ENCODE results near the gene ISYNA1. TPM values are rescaled to one million over a fixed set of nuclear protein-coding genes. Genes with fewer than 3 reads are reported as not detected.
A peak's percentile ranks its signal among the peaks of the same experiment; 100 is the strongest.

ISYNA1 gene
- total and polyA plus RNA-seq, 2 of the 4 experiments (the other 2 are of a cell fraction): 3.4 to 24.7 TPM

DNA sequence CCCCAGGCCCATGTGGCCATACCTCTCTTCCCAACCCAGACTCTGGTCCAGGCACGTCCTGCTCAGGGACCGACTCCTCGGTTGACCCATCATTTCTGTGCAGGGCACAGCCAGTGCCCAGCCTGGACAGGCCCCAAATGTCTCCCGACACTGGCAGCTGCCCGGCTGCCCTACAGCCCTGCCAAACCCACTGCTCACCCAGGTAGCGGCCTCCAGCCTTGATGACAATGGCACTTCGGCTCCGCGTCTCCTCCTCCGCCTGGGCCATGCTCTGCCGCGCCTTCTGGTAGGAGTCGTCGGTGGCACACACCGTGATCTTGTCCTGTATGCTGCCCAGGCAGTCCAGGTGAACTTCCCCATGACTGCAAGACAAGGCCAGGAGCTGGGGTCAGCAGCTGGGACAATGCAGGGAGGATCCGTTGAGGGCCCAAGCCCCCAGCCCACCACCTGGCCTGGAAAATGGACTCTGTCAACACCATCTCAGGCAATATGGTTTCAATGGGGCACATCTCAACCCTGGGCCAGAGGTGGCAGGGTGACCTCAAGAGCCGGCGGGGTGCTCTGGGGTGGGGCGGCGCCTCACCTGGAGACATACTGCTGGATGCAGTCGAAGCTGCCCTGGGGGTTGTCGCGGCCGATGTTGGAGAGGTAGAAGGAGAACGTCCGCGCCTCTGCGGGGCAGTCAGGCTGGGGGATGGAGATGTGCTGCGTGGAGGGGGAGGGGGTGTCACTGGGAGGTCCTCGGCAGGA is 27.5 kb upstream of the ISYNA1 start:
- H4K20me1 ChIP-seq (ENCODE audit: insufficient read depth, low read length): peaks cover 93% of the 10 kb centered on the region
- H3K4me1 ChIP-seq (ENCODE audit: control insufficient read depth, insufficient read depth, low read length): peaks cover 33% of the 10 kb centered on the region
- no peak overlapping the region; the same call in 1 of the 2 replicates for H3K18ac ChIP-seq (ENCODE audit: low read depth, low read length)
- H3K9me3 ChIP-seq (ENCODE audit: control insufficient read depth, insufficient read depth, low read length): no peaks in the 10 kb centered on the region
- H3K4ac ChIP-seq (ENCODE audit: low read depth, low read length): peak overlapping the region; percentile 64
- peak overlapping the region; percentile 3; the same call in 1 of the 2 replicates for H2AK5ac ChIP-seq (ENCODE audit: low read depth, low read length)
- H3K4me3 ChIP-seq (ENCODE audit: insufficient read depth, low read depth, low read length): no peak overlapping the region
- peak overlapping the region; percentile 49; the same call in 1 of the 2 replicates for H3K14ac ChIP-seq (replicated peaks; ENCODE audit: low read depth, low read length)
- 0 out of 3 replicates have a peak overlapping the region, but pooled peaks have one; percentile 15 for H2BK15ac ChIP-seq (ENCODE audit: low read depth, low read length)
- BruUV-seq (replicated peaks): no TSS peak
- peak overlapping the region; percentile 76; the same call in 1 of the 2 replicates for H3K23ac ChIP-seq (ENCODE audit: low read depth, low read length)
- dilution Hi-C loops (cut with HindIII; ENCODE audit: low sequenced_read_pairs, unreplicated experiment) (no loop called here), intact Hi-C loops (cut with micrococcal nuclease) (loop anchor here (5.0 kb wide), 1 partner anchor 107 kb away; the partner anchor contains the start of gene UBA52), in situ Hi-C loops (cut with MboI; ENCODE audit: low sequenced_read_pairs) (no loop called here)
- H3K9me1 ChIP-seq (ENCODE audit: insufficient read depth, low read length): peaks cover 27% of the 10 kb centered on the region
- peak overlapping the region; percentile 10; the same call in 1 of the 2 replicates for H2BK20ac ChIP-seq (ENCODE audit: low read depth, low read length)
- H2AK9ac ChIP-seq (replicated peaks; ENCODE audit: low read depth, low read length, poor library complexity): peak overlapping the region; percentile 6
- TF ChIP-seq RFX5 (IDR thresholded peaks at IDR 0.05; ENCODE audit: low read depth, low read length) (no peak), CEBPB (IDR thresholded peaks at IDR 0.05; ENCODE audit: low read depth, low read length) (no peak), CHD1 (IDR thresholded peaks at IDR 0.05; ENCODE audit: low read depth, low read length) (no peak), MAFK (IDR thresholded peaks at IDR 0.05; ENCODE audit: low read depth, low read length) (no peak), POLR2A (IDR thresholded peaks at IDR 0.05; ENCODE audit: low read depth, low read length) (no peak), BHLHE40 (IDR thresholded peaks at IDR 0.05; ENCODE audit: low read depth, low read length) (no peak), RAD21 (IDR thresholded peaks at IDR 0.05; ENCODE audit: low read length) (no peak), MXI1 (IDR thresholded peaks at IDR 0.05; ENCODE audit: borderline replicate concordance, low read depth, low read length) (no peak), RCOR1 (IDR thresholded peaks at IDR 0.05; ENCODE audit: insufficient replicate concordance, low read length) (no peak), SMC3 (IDR thresholded peaks at IDR 0.05; ENCODE audit: low read depth, low read length) (no peak)
- TF ChIP-seq, protein P1, sequence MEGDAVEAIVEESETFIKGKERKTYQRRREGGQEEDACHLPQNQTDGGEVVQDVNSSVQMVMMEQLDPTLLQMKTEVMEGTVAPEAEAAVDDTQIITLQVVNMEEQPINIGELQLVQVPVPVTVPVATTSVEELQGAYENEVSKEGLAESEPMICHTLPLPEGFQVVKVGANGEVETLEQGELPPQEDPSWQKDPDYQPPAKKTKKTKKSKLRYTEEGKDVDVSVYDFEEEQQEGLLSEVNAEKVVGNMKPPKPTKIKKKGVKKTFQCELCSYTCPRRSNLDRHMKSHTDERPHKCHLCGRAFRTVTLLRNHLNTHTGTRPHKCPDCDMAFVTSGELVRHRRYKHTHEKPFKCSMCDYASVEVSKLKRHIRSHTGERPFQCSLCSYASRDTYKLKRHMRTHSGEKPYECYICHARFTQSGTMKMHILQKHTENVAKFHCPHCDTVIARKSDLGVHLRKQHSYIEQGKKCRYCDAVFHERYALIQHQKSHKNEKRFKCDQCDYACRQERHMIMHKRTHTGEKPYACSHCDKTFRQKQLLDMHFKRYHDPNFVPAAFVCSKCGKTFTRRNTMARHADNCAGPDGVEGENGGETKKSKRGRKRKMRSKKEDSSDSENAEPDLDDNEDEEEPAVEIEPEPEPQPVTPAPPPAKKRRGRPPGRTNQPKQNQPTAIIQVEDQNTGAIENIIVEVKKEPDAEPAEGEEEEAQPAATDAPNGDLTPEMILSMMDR (conservative IDR thresholded peaks at IDR 0.05; ENCODE audit: low read depth, low read length): no peak
- TF ChIP-seq, protein P2, sequence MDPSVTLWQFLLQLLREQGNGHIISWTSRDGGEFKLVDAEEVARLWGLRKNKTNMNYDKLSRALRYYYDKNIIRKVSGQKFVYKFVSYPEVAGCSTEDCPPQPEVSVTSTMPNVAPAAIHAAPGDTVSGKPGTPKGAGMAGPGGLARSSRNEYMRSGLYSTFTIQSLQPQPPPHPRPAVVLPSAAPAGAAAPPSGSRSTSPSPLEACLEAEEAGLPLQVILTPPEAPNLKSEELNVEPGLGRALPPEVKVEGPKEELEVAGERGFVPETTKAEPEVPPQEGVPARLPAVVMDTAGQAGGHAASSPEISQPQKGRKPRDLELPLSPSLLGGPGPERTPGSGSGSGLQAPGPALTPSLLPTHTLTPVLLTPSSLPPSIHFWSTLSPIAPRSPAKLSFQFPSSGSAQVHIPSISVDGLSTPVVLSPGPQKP (IDR thresholded peaks at IDR 0.05; ENCODE audit: borderline replicate concordance, low read depth, low read length): no peak
- no peak overlapping the region for H4K5ac ChIP-seq (ENCODE audit: low read depth, low read length)
- 98% methylated on average over 7 of the region's 30 CpGs; no CpG with 5 or more reads in 1 of the 2 experiments for WGBS, 2 experiments (ENCODE audit: extremely low coverage in 2 of 2, insufficient read length in 1 of 2)
- no peak for DNase-seq
- H3K36me3 ChIP-seq (ENCODE audit: control insufficient read depth, insufficient read depth, low read length): peaks cover 24% of the 10 kb centered on the region
- POLR2A ChIA-PET (ENCODE audit: unreplicated experiment): interaction anchor here (1.0 kb wide), 1 partner anchor 12 kb away, joined by 3 read pairs; no protein-coding TSS in a partner anchor
- H4K8ac ChIP-seq (ENCODE audit: low read depth in 2 of 2, low read length in 2 of 2): 0 out of 4 replicates have a peak overlapping the region, but pooled peaks of 1 of the 2 experiments have one; percentile 20
- ATAC-seq (ENCODE audit: low read depth): no peak
- no peak overlapping the region for H3K4me2 ChIP-seq (ENCODE audit: low read depth, low read length)
- peak overlapping the region; percentile 65 for H2BK5ac ChIP-seq (ENCODE audit: low read depth, low read length, poor library complexity, severe bottlenecking)
- H3K9ac ChIP-seq (ENCODE audit: low read depth, low read length): peak overlapping the region; percentile 5; the same call in 1 of the 2 replicates
- H3K27me3 ChIP-seq (ENCODE audit: control insufficient read depth, insufficient read depth, low read length): no peaks in the 10 kb centered on the region
- H3K27ac ChIP-seq (ENCODE audit: insufficient read depth, low read length): peak overlapping the region; percentile 72; the same call in 1 of the 2 replicates
- H2BK120ac ChIP-seq (ENCODE audit: low read depth, low read length): peak overlapping the region; percentile 58; the same call in 1 of the 2 replicates
- H3K56ac ChIP-seq (ENCODE audit: extremely low read depth, insufficient read depth, low read length): no peak overlapping the region
- H4K91ac ChIP-seq (ENCODE audit: insufficient read depth, low read depth, low read length): 0 out of 2 replicates have a peak overlapping the region, but pooled peaks have one; percentile 7
- peak overlapping the region; percentile 67 for H2AFZ ChIP-seq (replicated peaks; ENCODE audit: low read length, poor library complexity)
- CTCF ChIA-PET: interaction anchor here (0.6 to 4.1 kb wide), 3 partner anchors 13 to 176 kb away, joined by 3 to 21 read pairs (median 4); no protein-coding TSS in a partner anchor
- H3K79me1 ChIP-seq (ENCODE audit: low read depth in 1 of 2, low read length in 2 of 2): peaks cover 19 to 96% of the 10 kb centered on the region in 2 experiments
